Measurements from ENCODE around the gene ARL8B. TPM values are rescaled to one million over a fixed set of nuclear protein-coding genes. Genes with fewer than 3 reads are reported as not detected.

The ARL8B gene
- total and polyA plus RNA-seq, 3 experiments from 2014 or later = 48.0 to 66.9 (median 64.5) TPM

DNA sequence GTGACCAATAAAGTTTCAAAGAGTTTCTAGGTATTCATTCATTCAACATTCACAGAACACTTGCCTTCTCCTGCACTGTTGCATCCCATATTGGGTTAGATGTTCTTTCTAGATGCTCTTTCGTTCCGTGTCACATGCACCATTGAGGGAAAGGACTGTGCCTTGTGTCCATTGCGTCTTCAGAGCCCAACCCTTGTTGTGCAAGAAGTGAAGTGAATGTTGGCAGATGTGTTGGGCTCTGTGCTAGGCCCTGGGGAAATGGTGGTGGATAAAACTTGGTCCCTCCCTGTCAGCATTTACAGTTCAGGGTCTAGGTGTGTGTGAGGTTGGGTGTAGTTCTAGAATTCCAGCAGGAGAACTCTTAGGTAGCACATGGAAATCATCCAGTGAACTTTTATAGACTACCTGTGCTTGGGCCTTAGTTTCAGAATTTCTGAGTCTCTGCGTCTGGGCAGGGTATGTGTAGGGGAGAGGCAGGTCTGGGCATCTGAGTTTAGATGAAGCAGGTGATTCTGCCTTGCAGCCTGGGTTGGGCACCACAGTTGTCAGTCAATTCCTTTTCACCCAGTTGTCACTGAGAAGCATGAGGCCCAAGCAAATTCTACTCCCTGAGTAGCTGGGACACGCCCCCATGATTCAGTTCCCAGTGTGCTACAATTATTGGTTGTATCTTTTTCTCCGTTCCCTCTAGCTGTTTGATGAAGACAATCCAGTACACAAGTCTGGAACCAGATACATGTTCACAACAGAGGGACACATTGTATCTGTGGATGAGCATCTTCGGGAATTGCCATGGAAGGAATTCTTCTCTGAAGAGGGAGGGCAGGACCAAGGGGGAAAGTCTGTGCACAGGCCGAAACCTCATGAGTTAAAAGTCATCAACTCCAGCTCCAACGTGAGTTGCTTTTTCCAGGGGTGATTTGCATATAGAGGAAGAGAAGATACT lies 90.8 kb downstream of the ARL8B start:
- H3K9me3 Mint-ChIP-seq = no peaks in the 10 kb centered on the region
- H3K4me3 ChIP-seq (ENCODE audit: low read length) = no peak overlapping the region
- peak overlapping the region in 6 of 8 donors; percentile 6 to 75 (median 34) for H3K27ac Mint-ChIP-seq
- no peaks in the 10 kb centered on the region for H3K27me3 ChIP-seq (ENCODE audit: insufficient read depth, low read length, poor library complexity, severe bottlenecking)
- H3K4me1 Mint-ChIP-seq = peaks cover 0 to 4% (median 0%) of the 10 kb centered on the region in 3 donors
- peaks cover 42 to 95% (median 48%) of the 10 kb centered on the region in 3 donors for H3K36me3 Mint-ChIP-seq
- ChIA-PET CTCF (interaction anchor here (1.0 kb wide), 1 partner anchor 16 kb away, joined by 3 read pairs; no protein-coding TSS in a partner anchor), POLR2A (no interaction called here)
- no peaks in the 10 kb centered on the region for H3K27me3 Mint-ChIP-seq
- DNase-seq = no peak
- H3K36me3 ChIP-seq (ENCODE audit: insufficient read depth, low read length) = peaks cover 88% of the 10 kb centered on the region
- H3K9me3 ChIP-seq (ENCODE audit: low read length) = no peaks in the 10 kb centered on the region
- H3K27ac ChIP-seq (ENCODE audit: low read depth, low read length) = no peak overlapping the region
- H3K4me1 ChIP-seq (ENCODE audit: insufficient read depth, low read length) = no peaks in the 10 kb centered on the region
- no peak overlapping the region for H3K4me3 Mint-ChIP-seq

DNA sequence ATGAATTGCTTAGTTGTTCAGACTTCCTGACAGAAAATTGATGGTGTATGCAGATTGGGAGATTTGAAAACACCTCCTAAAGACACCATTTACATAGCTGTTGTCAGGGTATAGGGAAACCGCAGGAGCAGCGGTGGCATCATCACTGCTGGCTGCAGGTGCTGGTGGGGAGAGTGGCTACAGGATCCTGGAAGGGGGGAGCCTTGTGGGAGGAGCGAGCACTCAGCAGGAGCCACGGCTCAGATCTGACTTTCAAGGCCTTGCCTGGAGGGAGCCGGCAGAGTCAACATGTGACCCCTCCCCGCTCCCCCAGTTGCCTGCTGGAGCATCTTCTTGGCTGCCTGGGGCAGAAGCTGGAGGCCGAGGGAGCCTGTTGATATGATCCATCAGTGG lies 91.5 kb downstream of the ARL8B start:
- DNase-seq = no peak
- Mint-ChIP-seq H3K27me3 (no peaks in the 10 kb centered on the region), H3K36me3 (peaks cover 37 to 94% (median 46%) of the 10 kb centered on the region in 3 donors), H3K27ac (peak overlapping the region in 4 of 8 donors; percentile 12 to 46 (median 42)), H3K4me1 (peaks cover 0 to 4% (median 0%) of the 10 kb centered on the region in 3 donors), H3K9me3 (no peaks in the 10 kb centered on the region), H3K4me3 (no peak overlapping the region)
- H3K4me1 ChIP-seq (ENCODE audit: insufficient read depth, low read length) = no peaks in the 10 kb centered on the region
- no peaks in the 10 kb centered on the region for H3K27me3 ChIP-seq (ENCODE audit: insufficient read depth, low read length, poor library complexity, severe bottlenecking)
- H3K36me3 ChIP-seq (ENCODE audit: insufficient read depth, low read length) = peaks cover 87% of the 10 kb centered on the region
- no peak overlapping the region for H3K4me3 ChIP-seq (ENCODE audit: low read length)
- POLR2A ChIA-PET = no interaction called here
- CTCF ChIA-PET = no interaction called here
- no peaks in the 10 kb centered on the region for H3K9me3 ChIP-seq (ENCODE audit: low read length)
- H3K27ac ChIP-seq (ENCODE audit: low read depth, low read length) = no peak overlapping the region

DNA sequence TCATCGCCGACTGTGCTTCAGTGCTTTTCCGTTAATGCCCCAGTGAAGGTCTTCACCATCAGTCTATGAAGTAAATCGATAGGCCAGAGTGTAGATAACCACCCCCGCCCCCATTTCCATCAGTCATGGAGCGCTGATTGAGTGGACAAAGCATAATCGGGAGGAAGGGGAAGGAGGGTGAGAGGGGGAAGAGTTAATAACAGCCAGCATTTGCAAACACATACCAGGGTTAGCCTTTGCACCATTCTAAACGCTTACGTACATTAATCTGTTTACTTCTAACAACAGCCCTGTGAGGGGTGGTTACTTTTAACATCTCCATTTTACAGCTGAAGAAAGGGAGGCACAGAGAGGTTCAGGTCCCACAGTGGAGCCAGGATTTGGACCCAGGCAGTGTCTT lies 92.3 kb downstream of the ARL8B start:
- H3K36me3 ChIP-seq (ENCODE audit: insufficient read depth, low read length) = peaks cover 79% of the 10 kb centered on the region
- no peak for DNase-seq
- Mint-ChIP-seq H3K4me1 (peaks cover 0 to 5% (median 0%) of the 10 kb centered on the region in 3 donors), H3K9me3 (no peaks in the 10 kb centered on the region), H3K27me3 (no peaks in the 10 kb centered on the region), H3K27ac (peak overlapping the region in 4 of 8 donors; percentile 38 to 67 (median 65)), H3K36me3 (peaks cover 32 to 94% (median 41%) of the 10 kb centered on the region in 3 donors), H3K4me3 (no peak overlapping the region)
- no peak overlapping the region for H3K4me3 ChIP-seq (ENCODE audit: low read length)
- ChIA-PET CTCF (no interaction called here), POLR2A (no interaction called here)
- H3K4me1 ChIP-seq (ENCODE audit: insufficient read depth, low read length) = no peaks in the 10 kb centered on the region
- no peak overlapping the region for H3K27ac ChIP-seq (ENCODE audit: low read depth, low read length)
- H3K27me3 ChIP-seq (ENCODE audit: insufficient read depth, low read length, poor library complexity, severe bottlenecking) = no peaks in the 10 kb centered on the region
- H3K9me3 ChIP-seq (ENCODE audit: low read length) = no peaks in the 10 kb centered on the region

DNA sequence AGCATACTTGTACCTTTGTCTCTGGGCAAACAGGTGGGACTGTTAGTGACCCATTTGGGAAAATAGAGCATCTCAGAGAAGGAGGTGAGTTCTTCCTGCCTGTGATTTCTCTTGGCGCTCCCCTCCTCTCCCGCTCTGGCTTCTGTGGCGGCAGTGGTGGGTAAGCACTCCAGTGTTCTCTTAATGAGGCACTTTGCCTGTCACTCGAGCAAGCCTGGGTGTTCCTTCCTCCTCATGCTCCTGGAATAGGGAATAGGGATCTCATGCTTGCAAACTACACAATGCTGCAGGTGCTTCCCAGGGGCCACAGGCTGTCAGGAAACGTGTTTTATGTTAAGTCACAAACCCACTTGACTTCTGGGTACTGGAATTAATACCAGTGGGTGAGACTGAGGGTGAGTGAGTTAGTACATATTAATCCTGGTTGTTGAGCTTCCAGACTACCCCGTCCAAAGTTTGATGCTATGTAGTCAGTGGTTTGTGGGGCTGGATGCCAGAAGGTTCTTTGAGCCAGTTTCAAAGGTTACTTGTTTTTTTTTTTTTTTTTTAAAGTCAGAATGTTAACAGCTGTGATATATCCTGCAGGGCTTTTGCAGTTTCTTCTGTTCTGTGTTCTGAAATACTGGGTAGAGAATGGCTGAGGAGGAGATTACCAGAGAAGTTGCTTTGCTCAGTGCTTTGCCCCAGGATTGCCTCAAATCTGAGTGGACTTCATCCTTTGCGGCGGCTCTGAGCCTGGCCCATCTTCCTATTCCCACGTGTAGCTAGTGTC lies 95.9 kb downstream of the ARL8B start:
- Histone ChIP-seq H3K36me3 (ENCODE audit: insufficient read depth, low read length) (peaks cover 46% of the 10 kb centered on the region), H3K27me3 (ENCODE audit: insufficient read depth, low read length, poor library complexity, severe bottlenecking) (no peaks in the 10 kb centered on the region), H3K9me3 (ENCODE audit: low read length) (no peaks in the 10 kb centered on the region), H3K27ac (ENCODE audit: low read depth, low read length) (no peak overlapping the region), H3K4me3 (ENCODE audit: low read length) (no peak overlapping the region), H3K4me1 (ENCODE audit: insufficient read depth, low read length) (no peaks in the 10 kb centered on the region)
- Mint-ChIP-seq H3K27ac (peak overlapping the region in 7 of 8 donors; percentile 23 to 63 (median 42)), H3K4me3 (no peak overlapping the region), H3K36me3 (peaks cover 18 to 71% (median 25%) of the 10 kb centered on the region in 3 donors), H3K9me3 (no peaks in the 10 kb centered on the region), H3K27me3 (peaks cover 0 to 2% of the 10 kb centered on the region in 2 donors), H3K4me1 (peaks cover 0 to 7% (median 0%) of the 10 kb centered on the region in 3 donors)
- ChIA-PET POLR2A (no interaction called here), CTCF (interaction anchor here (0.7 to 1.5 kb wide), 2 partner anchors 21 to 30 kb away, joined by 3 read pairs; no protein-coding TSS in a partner anchor)
- no peak for DNase-seq

DNA sequence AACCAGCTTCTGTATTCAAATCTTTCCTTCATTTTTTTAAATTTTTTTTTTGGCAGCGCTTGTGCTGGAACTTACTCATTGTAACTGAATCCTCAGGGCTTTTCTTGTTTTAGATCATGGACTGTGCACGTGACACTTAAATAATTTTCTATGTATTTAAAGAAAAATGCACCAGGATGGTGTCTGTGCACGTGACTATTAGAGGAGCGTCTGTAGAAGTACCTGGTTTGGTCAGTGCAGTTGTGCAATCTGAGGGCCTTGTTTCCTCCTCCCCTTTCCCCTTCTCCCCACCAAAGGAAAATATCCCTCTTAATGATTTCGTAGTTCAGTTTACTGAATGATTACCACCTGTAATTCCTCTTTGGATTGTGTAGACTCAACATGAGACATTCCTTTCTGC lies 96.7 kb downstream of the ARL8B start:
- no peaks in the 10 kb centered on the region for H3K4me1 ChIP-seq (ENCODE audit: insufficient read depth, low read length)
- POLR2A ChIA-PET = no interaction called here
- H3K36me3 ChIP-seq (ENCODE audit: insufficient read depth, low read length) = peaks cover 39% of the 10 kb centered on the region
- CTCF ChIA-PET = interaction anchor here (0.7 to 1.5 kb wide), 2 partner anchors 22 to 31 kb away, joined by 3 read pairs; no protein-coding TSS in a partner anchor
- H3K27ac Mint-ChIP-seq = peak overlapping the region in 6 of 8 donors; percentile 12 to 61 (median 41)
- no peak overlapping the region for H3K4me3 ChIP-seq (ENCODE audit: low read length)
- no peak overlapping the region for H3K27ac ChIP-seq (ENCODE audit: low read depth, low read length)
- no peak overlapping the region for H3K4me3 Mint-ChIP-seq
- H3K27me3 ChIP-seq (ENCODE audit: insufficient read depth, low read length, poor library complexity, severe bottlenecking) = no peaks in the 10 kb centered on the region
- peaks cover 13 to 63% (median 21%) of the 10 kb centered on the region in 3 donors for H3K36me3 Mint-ChIP-seq
- no peaks in the 10 kb centered on the region for H3K9me3 ChIP-seq (ENCODE audit: low read length)
- H3K9me3 Mint-ChIP-seq = no peaks in the 10 kb centered on the region
- DNase-seq = no peak
- H3K27me3 Mint-ChIP-seq = peaks cover 0 to 2% of the 10 kb centered on the region in 2 donors
- H3K4me1 Mint-ChIP-seq = peaks cover 0 to 7% (median 0%) of the 10 kb centered on the region in 3 donors

DNA sequence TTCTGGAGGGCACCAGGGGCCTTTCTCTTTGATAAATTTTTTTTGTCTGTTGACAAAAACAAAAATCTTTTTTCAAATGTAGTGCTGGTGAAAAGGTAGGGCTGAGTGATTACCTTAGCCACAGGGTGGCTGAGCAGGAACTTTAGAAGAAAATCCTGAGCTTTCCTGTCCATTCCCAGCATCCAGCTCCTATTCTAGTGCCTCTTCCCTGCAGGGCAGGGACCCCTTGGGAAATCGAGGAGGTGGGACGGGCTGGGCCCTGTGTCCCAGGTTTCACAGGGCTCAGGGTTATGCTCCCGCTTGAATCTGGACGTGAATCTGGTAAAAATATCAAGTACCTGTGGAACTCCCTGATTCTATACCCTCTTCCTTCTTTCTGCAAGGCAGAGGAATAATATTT lies 97.1 kb downstream of the ARL8B start:
- Mint-ChIP-seq H3K9me3 (no peaks in the 10 kb centered on the region), H3K4me1 (peaks cover 0 to 7% (median 0%) of the 10 kb centered on the region in 3 donors), H3K36me3 (peaks cover 9 to 59% (median 20%) of the 10 kb centered on the region in 3 donors), H3K4me3 (no peak overlapping the region), H3K27me3 (peaks cover 0 to 2% of the 10 kb centered on the region in 2 donors), H3K27ac (peak overlapping the region in 2 of 8 donors; percentile 29 to 56)
- Histone ChIP-seq H3K4me3 (ENCODE audit: low read length) (no peak overlapping the region), H3K9me3 (ENCODE audit: low read length) (no peaks in the 10 kb centered on the region), H3K36me3 (ENCODE audit: insufficient read depth, low read length) (peaks cover 35% of the 10 kb centered on the region), H3K27ac (ENCODE audit: low read depth, low read length) (no peak overlapping the region), H3K27me3 (ENCODE audit: insufficient read depth, low read length, poor library complexity, severe bottlenecking) (no peaks in the 10 kb centered on the region), H3K4me1 (ENCODE audit: insufficient read depth, low read length) (no peaks in the 10 kb centered on the region)
- no peak for DNase-seq
- POLR2A ChIA-PET = no interaction called here
- CTCF ChIA-PET = interaction anchor here (1.5 kb wide), 1 partner anchor 22 kb away, joined by 3 read pairs; no protein-coding TSS in a partner anchor

DNA sequence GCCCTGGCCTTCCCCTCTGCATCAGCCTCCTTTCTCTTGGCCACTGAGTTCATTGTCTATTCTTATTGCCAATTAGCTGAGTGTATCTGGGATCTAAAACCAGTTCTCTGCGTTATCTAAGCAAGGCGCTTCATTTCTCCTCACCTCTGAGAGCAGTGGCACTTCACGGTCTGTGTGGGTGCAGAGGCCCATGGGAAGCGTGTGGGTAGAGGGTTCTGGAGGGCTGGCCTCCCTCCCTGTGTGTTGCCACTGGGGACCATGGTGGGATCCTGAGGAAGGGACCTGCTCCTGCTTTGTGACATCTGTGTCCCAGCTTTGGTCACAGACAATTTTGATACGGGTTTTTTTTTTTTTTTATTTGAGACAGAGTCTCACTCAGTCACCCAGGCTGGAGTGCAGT lies 98.1 kb downstream of the ARL8B start:
- POLR2A ChIA-PET = no interaction called here

More for the DNA sequence above, 98.1 kb downstream of the ARL8B start:
- H3K27ac Mint-ChIP-seq = peak overlapping the region in 5 of 8 donors; percentile 44 to 86 (median 64)
- DNase-seq = no peak
- no peaks in the 10 kb centered on the region for H3K9me3 ChIP-seq (ENCODE audit: low read length)
- peaks cover 0 to 4% (median 0%) of the 10 kb centered on the region in 3 donors for H3K4me1 Mint-ChIP-seq
- no peaks in the 10 kb centered on the region for H3K27me3 ChIP-seq (ENCODE audit: insufficient read depth, low read length, poor library complexity, severe bottlenecking)
- peaks cover 0 to 2% of the 10 kb centered on the region in 2 donors for H3K27me3 Mint-ChIP-seq
- H3K27ac ChIP-seq (ENCODE audit: low read depth, low read length) = no peak overlapping the region
- no peak overlapping the region for H3K4me3 ChIP-seq (ENCODE audit: low read length)
- CTCF ChIA-PET = no interaction called here
- peaks cover 25% of the 10 kb centered on the region for H3K36me3 ChIP-seq (ENCODE audit: insufficient read depth, low read length)
- peaks cover 3 to 49% (median 20%) of the 10 kb centered on the region in 3 donors for H3K36me3 Mint-ChIP-seq
- no peaks in the 10 kb centered on the region for H3K9me3 Mint-ChIP-seq
- no peak overlapping the region for H3K4me3 Mint-ChIP-seq
- no peaks in the 10 kb centered on the region for H3K4me1 ChIP-seq (ENCODE audit: insufficient read depth, low read length)

Measured in CD8-positive, alpha-beta memory T cell (primary cell).